ENCODE results near the gene PHF12. TPM values are rescaled to one million over a fixed set of nuclear protein-coding genes. Genes with fewer than 3 reads are reported as not detected.
A peak's percentile ranks its signal among the peaks of the same experiment; 100 is the strongest.

The PHF12 gene
- total RNA-seq, 1 experiment from 2014 or later, result 36.0 TPM

DNA sequence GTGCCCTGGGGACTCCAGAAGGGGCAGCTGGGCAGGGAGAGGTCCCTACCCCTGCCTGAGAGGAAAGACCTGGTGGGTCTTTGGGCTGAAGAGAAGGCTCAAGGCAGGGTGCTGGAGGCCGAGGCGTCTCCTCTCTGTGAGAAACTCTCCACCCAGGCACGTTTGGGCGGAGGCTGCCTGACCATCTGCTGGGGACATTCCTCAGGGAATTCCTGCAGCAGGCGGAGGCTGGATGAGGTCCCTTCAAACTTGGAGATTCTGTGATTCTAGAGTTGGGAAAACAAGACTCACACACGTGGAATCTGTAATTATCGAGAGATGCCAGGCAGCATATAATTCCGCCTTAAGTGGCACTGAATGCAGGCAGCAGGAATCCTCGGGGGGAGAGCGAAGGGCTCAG is 21.1 kb upstream of the PHF12 start:
- Histone ChIP-seq H3K36me3 (ENCODE audit: low read depth) (no peaks in the 10 kb centered on the region), H3K79me2 (ENCODE audit: low read depth) (no peaks in the 10 kb centered on the region), H3K4me1 (replicated peaks; ENCODE audit: insufficient read depth) (peaks cover 11% of the 10 kb centered on the region; the same call in 1 of the 2 replicates), H3K4me2 (no peak overlapping the region), H3K9me3 (ENCODE audit: insufficient read depth, low read depth) (no peaks in the 10 kb centered on the region), H2AFZ (no peak overlapping the region), H3K27me3 (ENCODE audit: insufficient read depth, low read depth) (peaks cover 21% of the 10 kb centered on the region; the same call in 1 of the 2 replicates), H3K9me2 (ENCODE audit: insufficient read depth) (no peaks in the 10 kb centered on the region), H4K20me1 (ENCODE audit: insufficient read depth) (no peaks in the 10 kb centered on the region), H3K27ac (no peak overlapping the region), H3F3A (ENCODE audit: insufficient read depth, low read depth) (no peaks in the 10 kb centered on the region), H3K4me3 (no peak overlapping the region)
- intact Hi-C loops (cut with micrococcal nuclease; ENCODE audit: unreplicated experiment), result no loop called here
- ChIA-PET CTCF (interaction anchor here (0.5 kb wide), 1 partner anchor 63 kb away, joined by 12 read pairs; no protein-coding TSS in a partner anchor), POLR2A (ENCODE audit: unreplicated experiment) (no interaction called here)
- no peak for DNase-seq
- TF ChIP-seq EZH2 (IDR thresholded peaks at IDR 0.05; ENCODE audit: low read depth), result no peak
- TF ChIP-seq, protein P1, sequence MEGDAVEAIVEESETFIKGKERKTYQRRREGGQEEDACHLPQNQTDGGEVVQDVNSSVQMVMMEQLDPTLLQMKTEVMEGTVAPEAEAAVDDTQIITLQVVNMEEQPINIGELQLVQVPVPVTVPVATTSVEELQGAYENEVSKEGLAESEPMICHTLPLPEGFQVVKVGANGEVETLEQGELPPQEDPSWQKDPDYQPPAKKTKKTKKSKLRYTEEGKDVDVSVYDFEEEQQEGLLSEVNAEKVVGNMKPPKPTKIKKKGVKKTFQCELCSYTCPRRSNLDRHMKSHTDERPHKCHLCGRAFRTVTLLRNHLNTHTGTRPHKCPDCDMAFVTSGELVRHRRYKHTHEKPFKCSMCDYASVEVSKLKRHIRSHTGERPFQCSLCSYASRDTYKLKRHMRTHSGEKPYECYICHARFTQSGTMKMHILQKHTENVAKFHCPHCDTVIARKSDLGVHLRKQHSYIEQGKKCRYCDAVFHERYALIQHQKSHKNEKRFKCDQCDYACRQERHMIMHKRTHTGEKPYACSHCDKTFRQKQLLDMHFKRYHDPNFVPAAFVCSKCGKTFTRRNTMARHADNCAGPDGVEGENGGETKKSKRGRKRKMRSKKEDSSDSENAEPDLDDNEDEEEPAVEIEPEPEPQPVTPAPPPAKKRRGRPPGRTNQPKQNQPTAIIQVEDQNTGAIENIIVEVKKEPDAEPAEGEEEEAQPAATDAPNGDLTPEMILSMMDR (conservative IDR thresholded peaks at IDR 0.05), result no peak
- BruUV-seq (replicated peaks), result no TSS peak

DNA sequence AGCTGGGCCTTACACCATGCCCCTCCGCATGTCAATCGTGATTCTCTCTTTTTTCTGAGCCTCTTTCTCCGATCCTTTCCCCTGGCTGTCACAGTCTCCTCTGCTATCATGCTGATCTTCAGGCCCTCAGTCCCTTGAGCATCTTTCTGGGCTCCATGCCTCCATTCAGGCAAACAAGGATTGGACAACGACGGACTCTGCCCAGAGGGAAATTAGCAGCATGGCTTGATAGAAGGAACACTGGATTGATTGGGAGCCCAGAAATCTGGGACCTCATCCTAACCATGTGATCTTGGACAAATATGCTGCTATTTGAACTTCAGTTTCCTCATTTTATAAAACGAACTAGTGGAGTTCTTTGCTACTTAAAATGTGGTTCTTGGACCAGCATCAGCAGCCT is 19.6 kb upstream of the PHF12 start:
- Histone ChIP-seq H2AFZ (no peak overlapping the region), H3K4me1 (replicated peaks; ENCODE audit: insufficient read depth) (peaks cover 11% of the 10 kb centered on the region; the same call in 1 of the 2 replicates), H3K27me3 (ENCODE audit: insufficient read depth, low read depth) (0 out of 2 replicates have a peak, but pooled peaks cover 10% of the 10 kb centered on the region), H3K9me3 (ENCODE audit: insufficient read depth, low read depth) (no peaks in the 10 kb centered on the region), H3K4me2 (no peak overlapping the region), H3K36me3 (ENCODE audit: low read depth) (no peaks in the 10 kb centered on the region), H3K79me2 (ENCODE audit: low read depth) (no peaks in the 10 kb centered on the region), H3K27ac (no peak overlapping the region), H3K4me3 (no peak overlapping the region), H3K9me2 (ENCODE audit: insufficient read depth) (no peaks in the 10 kb centered on the region), H3F3A (ENCODE audit: insufficient read depth, low read depth) (no peaks in the 10 kb centered on the region), H4K20me1 (ENCODE audit: insufficient read depth) (no peaks in the 10 kb centered on the region)
- ChIA-PET POLR2A (ENCODE audit: unreplicated experiment) (no interaction called here), CTCF (no interaction called here)
- no TSS peak for BruUV-seq (replicated peaks)
- intact Hi-C loops (cut with micrococcal nuclease; ENCODE audit: unreplicated experiment), result no loop called here
- DNase-seq, result no peak
- TF ChIP-seq, protein P1 (conservative IDR thresholded peaks at IDR 0.05), result no peak
- no peak for TF ChIP-seq EZH2 (IDR thresholded peaks at IDR 0.05; ENCODE audit: low read depth)

DNA sequence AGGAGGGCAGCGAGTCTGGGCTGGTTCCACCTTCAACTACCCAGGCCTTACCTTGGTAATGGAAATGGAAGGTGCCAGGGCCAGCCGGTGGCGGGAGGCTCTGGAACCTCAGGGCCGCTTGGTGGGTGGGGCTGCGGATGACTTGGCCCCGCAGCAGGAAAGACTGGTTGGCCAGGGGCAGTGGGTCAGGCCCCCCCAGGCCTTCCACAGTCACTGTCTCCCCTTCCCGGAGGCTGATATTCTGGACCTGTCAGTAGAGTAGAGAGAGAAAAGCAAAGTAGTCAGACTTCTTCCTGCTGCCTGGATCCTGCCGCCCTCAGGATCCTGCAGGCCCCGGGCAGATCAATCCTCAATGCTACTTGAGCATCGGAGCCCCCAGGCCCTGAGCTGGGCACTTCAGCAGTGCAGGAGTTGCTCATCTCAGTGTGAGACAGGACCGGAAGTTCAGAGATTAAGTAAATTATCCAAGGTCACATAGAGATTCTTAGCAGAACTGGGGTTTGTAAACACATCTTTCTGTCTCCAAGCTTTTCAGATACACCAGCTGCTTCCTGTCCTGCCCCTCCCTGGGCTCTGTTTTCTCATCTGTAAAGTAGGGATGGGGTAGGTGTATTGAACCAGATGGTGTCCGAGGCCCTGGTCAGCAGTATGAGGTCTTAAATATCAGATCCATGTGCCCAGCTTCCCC is 18.5 kb upstream of the PHF12 start:
- POLR2A ChIA-PET (ENCODE audit: unreplicated experiment), result no interaction called here

More for the DNA sequence above, 18.5 kb upstream of the PHF12 start:
- H3K4me1 ChIP-seq (replicated peaks; ENCODE audit: insufficient read depth), result peaks cover 11% of the 10 kb centered on the region; the same call in 1 of the 2 replicates
- intact Hi-C loops (cut with micrococcal nuclease; ENCODE audit: unreplicated experiment), result loop anchor here (5.0 kb wide), 1 partner anchor 397 kb away; no protein-coding TSS in a partner anchor
- no peaks in the 10 kb centered on the region for H4K20me1 ChIP-seq (ENCODE audit: insufficient read depth)
- peak in 1 of 2 experiments; percentile 53 for DNase-seq
- CTCF ChIA-PET, result no interaction called here
- no peaks in the 10 kb centered on the region for H3K36me3 ChIP-seq (ENCODE audit: low read depth)
- TF ChIP-seq, protein P1 (conservative IDR thresholded peaks at IDR 0.05), result no peak
- no peak for TF ChIP-seq EZH2 (IDR thresholded peaks at IDR 0.05; ENCODE audit: low read depth)
- no peak overlapping the region for H3K27ac ChIP-seq
- H3F3A ChIP-seq (ENCODE audit: insufficient read depth, low read depth), result no peaks in the 10 kb centered on the region
- H3K9me3 ChIP-seq (ENCODE audit: insufficient read depth, low read depth), result no peaks in the 10 kb centered on the region
- H3K4me2 ChIP-seq, result no peak overlapping the region
- no peak overlapping the region for H2AFZ ChIP-seq
- H3K79me2 ChIP-seq (ENCODE audit: low read depth), result no peaks in the 10 kb centered on the region
- H3K27me3 ChIP-seq (ENCODE audit: insufficient read depth, low read depth), result 0 out of 2 replicates have a peak, but pooled peaks cover 6% of the 10 kb centered on the region
- H3K4me3 ChIP-seq, result no peak overlapping the region
- no TSS peak for BruUV-seq (replicated peaks)
- no peaks in the 10 kb centered on the region for H3K9me2 ChIP-seq (ENCODE audit: insufficient read depth)
